ENCODE results near the gene LIN37. TPM values are rescaled to one million over a fixed set of nuclear protein-coding genes. Genes with fewer than 3 reads are reported as not detected.
A peak's percentile ranks its signal among the peaks of the same experiment; 100 is the strongest.

LIN37 gene
- total RNA-seq, 1 experiment from 2014 or later: 12.4 TPM

DNA sequence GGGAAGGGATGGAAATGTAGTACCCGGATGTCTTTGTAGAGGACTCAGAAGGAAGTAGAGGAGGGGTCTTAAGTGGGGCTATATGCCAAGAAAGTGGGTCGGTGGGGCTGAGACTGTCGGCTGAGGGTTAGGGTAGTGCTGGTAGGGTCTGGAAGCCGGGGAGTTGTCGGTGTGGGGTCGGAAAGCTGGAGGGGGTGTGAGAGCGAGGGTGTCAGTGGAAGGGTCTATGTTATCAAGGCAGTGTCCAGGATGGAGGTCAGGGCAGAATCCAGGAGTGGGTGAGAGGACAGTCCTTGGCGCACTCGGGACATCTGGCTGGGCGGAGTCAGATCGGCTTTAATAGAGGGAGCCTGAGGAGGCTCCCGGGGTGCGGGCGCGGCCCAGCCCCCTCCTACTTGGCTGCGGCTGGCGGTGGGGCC lies 6.8 kb downstream of the LIN37 start:
- H3K4me1 Mint-ChIP-seq (ENCODE audit: low read depth, unreplicated experiment): peaks cover 13% of the 10 kb centered on the region
- peaks cover 60% of the 10 kb centered on the region for H3K36me3 Mint-ChIP-seq (ENCODE audit: insufficient read depth, unreplicated experiment)
- H3K9me3 Mint-ChIP-seq (ENCODE audit: low read depth, unreplicated experiment): no peaks in the 10 kb centered on the region
- TF ChIP-seq, protein P1, sequence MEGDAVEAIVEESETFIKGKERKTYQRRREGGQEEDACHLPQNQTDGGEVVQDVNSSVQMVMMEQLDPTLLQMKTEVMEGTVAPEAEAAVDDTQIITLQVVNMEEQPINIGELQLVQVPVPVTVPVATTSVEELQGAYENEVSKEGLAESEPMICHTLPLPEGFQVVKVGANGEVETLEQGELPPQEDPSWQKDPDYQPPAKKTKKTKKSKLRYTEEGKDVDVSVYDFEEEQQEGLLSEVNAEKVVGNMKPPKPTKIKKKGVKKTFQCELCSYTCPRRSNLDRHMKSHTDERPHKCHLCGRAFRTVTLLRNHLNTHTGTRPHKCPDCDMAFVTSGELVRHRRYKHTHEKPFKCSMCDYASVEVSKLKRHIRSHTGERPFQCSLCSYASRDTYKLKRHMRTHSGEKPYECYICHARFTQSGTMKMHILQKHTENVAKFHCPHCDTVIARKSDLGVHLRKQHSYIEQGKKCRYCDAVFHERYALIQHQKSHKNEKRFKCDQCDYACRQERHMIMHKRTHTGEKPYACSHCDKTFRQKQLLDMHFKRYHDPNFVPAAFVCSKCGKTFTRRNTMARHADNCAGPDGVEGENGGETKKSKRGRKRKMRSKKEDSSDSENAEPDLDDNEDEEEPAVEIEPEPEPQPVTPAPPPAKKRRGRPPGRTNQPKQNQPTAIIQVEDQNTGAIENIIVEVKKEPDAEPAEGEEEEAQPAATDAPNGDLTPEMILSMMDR (IDR thresholded peaks at IDR 0.05; ENCODE audit: unreplicated experiment): no peak
- H3K27me3 Mint-ChIP-seq (ENCODE audit: unreplicated experiment): no peaks in the 10 kb centered on the region
- BruUV-seq (replicated peaks): no TSS peak
- no peak for DNase-seq
- CTCF ChIA-PET: no interaction called here
- intact Hi-C loops (cut with micrococcal nuclease; ENCODE audit: unreplicated experiment): no loop called here
- H3K4me3 Mint-ChIP-seq (ENCODE audit: low read depth, unreplicated experiment): no peak overlapping the region
- H3K27ac Mint-ChIP-seq (ENCODE audit: unreplicated experiment): no peak overlapping the region

DNA sequence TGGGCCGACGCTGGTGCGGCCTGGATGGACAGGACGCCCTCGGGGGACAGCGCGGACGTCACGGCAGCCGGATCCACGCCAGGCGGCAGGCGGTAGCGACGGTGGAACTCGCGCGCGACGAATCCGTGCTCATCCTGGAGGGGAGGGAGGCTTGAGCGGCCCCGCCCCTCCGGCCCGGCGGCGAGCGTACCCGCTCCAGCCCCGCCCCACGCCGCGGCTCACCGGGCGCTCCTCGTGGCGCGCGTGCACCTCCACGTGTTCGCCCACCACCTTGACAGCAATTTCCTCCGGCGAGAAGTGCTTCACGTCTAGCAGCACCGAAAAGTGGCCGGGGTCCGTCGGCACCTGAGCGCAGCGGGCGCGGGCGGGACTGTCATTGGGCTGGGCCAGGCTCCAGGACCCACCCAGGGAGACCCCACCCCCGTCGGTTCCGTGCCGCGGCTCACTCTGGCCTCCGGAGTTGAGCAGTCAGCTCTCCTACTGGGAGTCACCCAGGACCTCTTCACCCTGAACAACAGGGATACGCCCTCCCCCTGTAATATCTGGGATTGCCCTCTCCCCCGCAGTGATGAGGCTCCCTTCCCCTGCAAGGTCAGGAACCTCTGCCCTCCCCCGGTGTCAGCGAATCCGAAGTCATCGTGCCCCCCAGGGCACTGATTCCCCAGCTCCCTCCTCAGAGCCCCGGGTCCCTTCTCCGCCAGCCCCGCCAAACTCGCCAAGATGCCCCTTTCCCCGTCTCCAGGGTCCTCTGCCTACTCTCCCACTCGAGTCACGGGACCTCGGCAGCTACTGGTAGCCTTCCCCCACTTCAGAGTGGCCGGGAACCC lies 7.4 kb downstream of the LIN37 start:
- no peak for DNase-seq
- H3K36me3 Mint-ChIP-seq (ENCODE audit: insufficient read depth, unreplicated experiment): peaks cover 61% of the 10 kb centered on the region
- no peaks in the 10 kb centered on the region for H3K27me3 Mint-ChIP-seq (ENCODE audit: unreplicated experiment)
- intact Hi-C loops (cut with micrococcal nuclease; ENCODE audit: unreplicated experiment): no loop called here
- TF ChIP-seq, protein P1 (IDR thresholded peaks at IDR 0.05; ENCODE audit: unreplicated experiment): no peak
- H3K4me3 Mint-ChIP-seq (ENCODE audit: low read depth, unreplicated experiment): no peak overlapping the region
- BruUV-seq (replicated peaks): no TSS peak
- peaks cover 11% of the 10 kb centered on the region for H3K4me1 Mint-ChIP-seq (ENCODE audit: low read depth, unreplicated experiment)
- CTCF ChIA-PET: no interaction called here
- no peaks in the 10 kb centered on the region for H3K9me3 Mint-ChIP-seq (ENCODE audit: low read depth, unreplicated experiment)
- H3K27ac Mint-ChIP-seq (ENCODE audit: unreplicated experiment): peak overlapping the region; percentile 5

DNA sequence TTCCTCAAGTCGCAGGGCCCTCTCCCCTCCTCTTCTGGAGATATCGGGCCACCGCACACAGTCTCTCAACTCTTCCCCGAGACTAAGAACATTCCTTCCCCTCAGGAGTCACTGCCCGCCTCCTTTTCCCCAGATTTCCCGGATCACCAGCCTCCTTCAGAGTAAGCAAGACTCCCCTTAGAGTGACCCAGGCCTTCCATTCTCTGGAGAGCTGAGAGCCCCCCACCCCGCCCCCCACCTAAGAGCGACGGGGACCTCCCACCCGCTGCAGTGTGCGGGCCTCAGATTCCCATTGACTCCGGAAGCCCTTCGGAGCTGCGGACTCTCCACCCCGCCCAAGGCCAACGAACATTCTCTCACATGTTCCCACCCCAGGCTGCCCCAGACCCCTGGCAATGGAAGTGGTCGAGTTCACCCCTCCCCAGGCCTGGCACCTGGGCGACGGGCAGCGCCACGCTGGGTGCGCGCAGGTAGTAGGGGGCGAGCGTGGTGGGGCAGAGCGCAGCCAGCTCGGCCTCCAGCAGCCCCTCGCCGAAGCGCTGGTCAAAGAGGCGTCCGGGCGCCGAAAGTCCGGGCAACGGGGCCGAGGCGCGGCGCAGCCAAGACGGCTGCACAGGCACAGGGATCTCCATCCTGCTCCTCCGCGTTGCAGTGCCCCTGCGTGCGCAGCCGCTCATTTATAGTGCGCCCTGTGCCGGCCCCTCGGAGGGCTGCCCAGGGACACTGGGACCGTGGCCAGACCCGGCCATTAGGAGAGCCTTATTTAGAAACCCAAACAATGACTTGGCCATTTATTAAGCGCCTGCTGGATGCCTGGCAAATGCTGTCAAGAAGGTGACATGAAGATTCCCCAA lies 8.2 kb downstream of the LIN37 start, which contains the start of gene HSPB6:
Gene HSPB6, minus strand, starts transcription at position 653 of the 854 bp plus-strand sequence. Its CDS starts 21 bp downstream, at position 632.
- no peaks in the 10 kb centered on the region for H3K9me3 Mint-ChIP-seq (ENCODE audit: low read depth, unreplicated experiment)
- CTCF ChIA-PET: no interaction called here
- TF ChIP-seq, protein P1 (IDR thresholded peaks at IDR 0.05; ENCODE audit: unreplicated experiment): no peak
- intact Hi-C loops (cut with micrococcal nuclease; ENCODE audit: unreplicated experiment): no loop called here
- peak within 1 kb of the TSS; percentile 99 for H3K4me3 Mint-ChIP-seq (ENCODE audit: low read depth, unreplicated experiment)
- no peaks in the 10 kb centered on the region for H3K27me3 Mint-ChIP-seq (ENCODE audit: unreplicated experiment)
- DNase-seq: no peak
- H3K36me3 Mint-ChIP-seq (ENCODE audit: insufficient read depth, unreplicated experiment): peaks cover 65% of the 10 kb centered on the region
- H3K4me1 Mint-ChIP-seq (ENCODE audit: low read depth, unreplicated experiment): peaks cover 11% of the 10 kb centered on the region
- peak within 1 kb of the TSS; percentile 100 for H3K27ac Mint-ChIP-seq (ENCODE audit: unreplicated experiment)
- no TSS peak for BruUV-seq (replicated peaks)

DNA sequence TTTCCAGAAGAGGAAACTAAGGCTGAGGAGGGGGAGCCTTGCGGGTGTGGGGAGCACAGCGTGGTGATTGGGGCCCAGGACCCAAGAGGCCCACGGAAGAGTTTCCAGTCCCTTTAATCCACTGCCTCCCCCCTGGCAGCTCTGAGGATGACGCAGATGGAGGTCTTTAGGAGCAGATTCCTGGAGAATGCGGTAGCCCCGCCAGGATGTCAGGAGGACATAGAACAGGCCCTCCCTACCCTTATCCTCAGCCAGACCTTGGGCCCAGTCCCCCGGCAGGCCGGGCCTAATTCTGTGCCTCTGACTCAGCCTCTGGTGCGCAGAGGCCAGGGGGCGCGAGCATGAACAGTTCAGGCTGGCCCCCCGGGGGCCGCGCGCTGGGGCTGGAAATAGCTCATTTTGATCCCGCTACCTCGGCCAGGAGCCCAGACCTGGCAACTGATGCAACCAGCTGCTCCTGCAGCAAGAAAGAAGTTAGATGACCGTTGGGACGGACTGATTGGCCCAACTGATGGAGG lies 8.9 kb downstream of the LIN37 start:
- peaks cover 11% of the 10 kb centered on the region for H3K4me1 Mint-ChIP-seq (ENCODE audit: low read depth, unreplicated experiment)
- BruUV-seq (replicated peaks): no TSS peak
- TF ChIP-seq, protein P1 (IDR thresholded peaks at IDR 0.05; ENCODE audit: unreplicated experiment): no peak
- no peaks in the 10 kb centered on the region for H3K9me3 Mint-ChIP-seq (ENCODE audit: low read depth, unreplicated experiment)
- CTCF ChIA-PET: no interaction called here
- peak overlapping the region; percentile 99 for H3K4me3 Mint-ChIP-seq (ENCODE audit: low read depth, unreplicated experiment)
- H3K27ac Mint-ChIP-seq (ENCODE audit: unreplicated experiment): peak overlapping the region; percentile 100
- intact Hi-C loops (cut with micrococcal nuclease; ENCODE audit: unreplicated experiment): no loop called here
- no peaks in the 10 kb centered on the region for H3K27me3 Mint-ChIP-seq (ENCODE audit: unreplicated experiment)
- peak; percentile 43 for DNase-seq
- H3K36me3 Mint-ChIP-seq (ENCODE audit: insufficient read depth, unreplicated experiment): peaks cover 72% of the 10 kb centered on the region
